A549 (cell line): ENCODE results near the gene POLRMT. TPM values are rescaled to one million over a fixed set of nuclear protein-coding genes. Genes with fewer than 3 reads are reported as not detected.

Experiments
- ATAC-seq, 2 experiments: fragments of 200-7000 bp in 1 of 2; fragments of >200 bp in 1 of 2; cut with Nextera tagmentation in 1 of 2; cut with Tn5 transposase in 1 of 2; 3 replicates each; pipeline versions ENCODE4 v1.8.0 to v1.9.1; 2018 to 2020; ENCODE audit warnings: mild to moderate bottlenecking in 1 of 2, moderate library complexity in 1 of 2
- CTCF ChIA-PET: fragments of 300-600 bp; sonication (Branson Sonifier 250); formaldehyde crosslinking; extraction: SDS; loops from one replicate; lab custom pipeline; 2021; ENCODE audit warnings: antibody characterized with exemption, inconsistent platforms; lab: Yijun Ruan, JAX
- POLR2A ChIA-PET: fragments of 350-600 bp; formaldehyde crosslinking; extraction: SDS; loops from one replicate; lab custom pipeline; 2021; ENCODE audit warnings: antibody characterized with exemption, inconsistent platforms; lab: Yijun Ruan, JAX
- DNase-seq, 2 experiments: peaks; one replicate each; pipeline versions ENCODE4 v3.0.0 to v3.0.0-alpha.2; 2011 to 2016; ENCODE audit warnings: low read depth in 1 of 2, low spot score in 1 of 2
- FAIRE-seq: peaks from 2 replicates; lab custom pipeline; 2011; peaks lifted over from hg19 to GRCh38; lab: Jason Lieb, UNC
- H3K27ac ChIP-seq, 2 experiments: fragments of >200 bp; sonication (Bioruptor Twin); formaldehyde crosslinking; 3 replicates each; pipeline ENCODE4 v1.5.1; 2016 to 2017
- H3K4me1 ChIP-seq: fragments of >200 bp; sonication (Bioruptor Twin); formaldehyde crosslinking; 3 replicates; pipeline ENCODE4 v1.6.1; 2016
- H3K4me2 ChIP-seq: fragments of >200 bp; sonication (Bioruptor Twin); formaldehyde crosslinking; 3 replicates; pipeline ENCODE4 v1.6.1; 2016
- H3K4me3 ChIP-seq: fragments of >200 bp; sonication (Bioruptor Twin); formaldehyde crosslinking; 3 replicates; pipeline ENCODE4 v1.5.1; 2016
- H3K9me3 ChIP-seq: fragments of >200 bp; sonication (Bioruptor Twin); formaldehyde crosslinking; 3 replicates; pipeline ENCODE4 v1.6.1; 2016
- BHLHE40 ChIP-seq: IDR thresholded peaks from 2 replicates; pipeline ENCODE4 v1.6.1; 2012; ENCODE audit warnings: low read depth, low read length, inconsistent platforms
- CBX2 ChIP-seq: fragments of 200-600 bp; sonication (generic); IDR thresholded peaks from 2 replicates; pipeline ENCODE4 v1.6.1; 2016; ENCODE audit warnings: low read depth, mild to moderate bottlenecking, borderline replicate concordance
- EHF ChIP-seq: fragments of 250-450 bp; sonication (Bioruptor Pico); IDR thresholded peaks from 2 replicates; pipeline ENCODE4 v1.5.0; 2020; ENCODE audit warnings: mild to moderate bottlenecking
- FOSL2 ChIP-seq, 2 experiments: fragments of 450-650 bp in 1 of 2; fragments of >200 bp in 1 of 2; sonication (Bioruptor Twin) in 1 of 2; formaldehyde crosslinking; IDR thresholded peaks; 2 replicates each; pipeline versions ENCODE4 v1.5.0 to v1.6.1; 2016 to 2020; ENCODE audit warnings: mild to moderate bottlenecking in 1 of 2, moderate library complexity in 1 of 2
- HDAC2 ChIP-seq: fragments of 200-600 bp; sonication (generic); IDR thresholded peaks from 2 replicates; pipeline ENCODE4 v1.6.1; 2016
- HOXA7 ChIP-seq: fragments of 250-450 bp; sonication (Bioruptor Pico); IDR thresholded peaks from 2 replicates; pipeline ENCODE4 v1.5.0; 2020; ENCODE audit warnings: mild to moderate bottlenecking, moderate library complexity
- HOXB5 ChIP-seq: fragments of 250-450 bp; sonication (Bioruptor Pico); IDR thresholded peaks from 2 replicates; pipeline ENCODE4 v1.5.0; 2020; ENCODE audit warnings: mild to moderate bottlenecking, moderate library complexity
- KDM5A ChIP-seq: fragments of 200-600 bp; sonication (generic); IDR thresholded peaks from 2 replicates; pipeline ENCODE4 v1.6.1; 2016; ENCODE audit warnings: antibody characterized with exemption, mild to moderate bottlenecking
- MAZ ChIP-seq: fragments of 150-350 bp; IDR thresholded peaks from 2 replicates; pipeline ENCODE4 v1.6.1; 2014; ENCODE audit warnings: antibody characterized with exemption, low read depth, low read length, borderline replicate concordance
- MYC ChIP-seq: IDR thresholded peaks from 2 replicates; pipeline ENCODE4 v1.6.1; 2012; ENCODE audit warnings: mild to moderate bottlenecking, inconsistent platforms, low read length, improper control_type of control experiment, borderline replicate concordance
- NFE2L2 ChIP-seq: fragments of 150-350 bp; conservative IDR thresholded peaks from 2 replicates; pipeline ENCODE4 v1.6.1; 2014; ENCODE audit warnings: low read length
- NPAS2 ChIP-seq: fragments of 250-450 bp; sonication (Bioruptor Pico); IDR thresholded peaks from 2 replicates; pipeline ENCODE4 v1.8.0; 2022; ENCODE audit warnings: mild to moderate bottlenecking, moderate library complexity, borderline replicate concordance
- NR3C1 ChIP-seq: fragments of >200 bp; sonication (Bioruptor Twin); formaldehyde crosslinking; IDR thresholded peaks from 3 replicates; pipeline ENCODE4 v1.6.1; 2017
- PHF8 ChIP-seq: fragments of 200-600 bp; sonication (generic); IDR thresholded peaks from 2 replicates; pipeline ENCODE4 v1.6.1; 2016; ENCODE audit warnings: low read depth, mild to moderate bottlenecking, antibody characterized with exemption, moderate library complexity, borderline replicate concordance
- POLR2A ChIP-seq: IDR thresholded peaks from 2 replicates; pipeline ENCODE4 v1.6.1; 2012; ENCODE audit warnings: mild to moderate bottlenecking, low read length
- RARB ChIP-seq: fragments of 250-450 bp; sonication (Bioruptor Pico); IDR thresholded peaks from 2 replicates; pipeline ENCODE4 v1.8.0; 2021; ENCODE audit warnings: mild to moderate bottlenecking, moderate library complexity
- SMC3 ChIP-seq: fragments of >200 bp; sonication (Bioruptor Twin); formaldehyde crosslinking; IDR thresholded peaks from 3 replicates; pipeline ENCODE4 v1.6.1; 2018; ENCODE audit warnings: inconsistent platforms
- TFCP2L1 ChIP-seq: fragments of 250-450 bp; sonication (Bioruptor Pico); IDR thresholded peaks from 2 replicates; pipeline ENCODE4 v1.5.0; 2021; ENCODE audit warnings: mild to moderate bottlenecking
- ZSCAN20 ChIP-seq: fragments of 250-450 bp; sonication (Bioruptor Pico); IDR thresholded peaks from 2 replicates; pipeline ENCODE4 v1.8.0; 2022; ENCODE audit warnings: mild to moderate bottlenecking, moderate library complexity
- WGBS: methylation state at CpG from one replicate; pipeline ENCODE4 v1.1.6; 2017; ENCODE audit errors: missing lambda C conversion rate; 5-methylcytosine and 5-hydroxymethylcytosine counted together
- polyA plus RNA-seq, 4 experiments: library from polyadenylated mRNA; depleted of rRNA in 3 of 4; stranded (reverse); fragments of >200 nt; fragmentation: RNase III in 1 of 4; extraction: RNeasy Plus Mini Kit Qiagen cat#74134 plus additional on column Dnase treatment in 1 of 4; gene quantifications; 2 replicates in 3 of 4; 3 replicates in 1 of 4; pipeline ENCODE4 v1.2.3, GENCODE V29; 2011 to 2017
- TF ChIP-seq, protein P1 (sequence below): fragments of >200 bp; sonication (Bioruptor Twin); formaldehyde crosslinking; IDR thresholded peaks from 2 replicates; pipeline ENCODE4 v1.6.1; 2016
- TF ChIP-seq, protein P2 (sequence below): fragments of 250-450 bp; sonication (Bioruptor Pico); IDR thresholded peaks from 2 replicates; pipeline ENCODE4 v1.5.0; 2021; ENCODE audit warnings: mild to moderate bottlenecking, moderate library complexity, borderline replicate concordance
- TF ChIP-seq, protein P3 (sequence below): fragments of 150-350 bp; IDR thresholded peaks from 2 replicates; pipeline ENCODE4 v1.6.1; 2014; ENCODE audit warnings: low read depth, mild to moderate bottlenecking, low read length
- TF ChIP-seq, protein P4 (sequence below): IDR thresholded peaks from 2 replicates; pipeline ENCODE4 v1.6.1; 2012

POLRMT gene
- polyA plus RNA-seq, 2 of the 4 experiments (the other 2 are of a cell fraction): 41.9 to 68.8 TPM

DNA sequence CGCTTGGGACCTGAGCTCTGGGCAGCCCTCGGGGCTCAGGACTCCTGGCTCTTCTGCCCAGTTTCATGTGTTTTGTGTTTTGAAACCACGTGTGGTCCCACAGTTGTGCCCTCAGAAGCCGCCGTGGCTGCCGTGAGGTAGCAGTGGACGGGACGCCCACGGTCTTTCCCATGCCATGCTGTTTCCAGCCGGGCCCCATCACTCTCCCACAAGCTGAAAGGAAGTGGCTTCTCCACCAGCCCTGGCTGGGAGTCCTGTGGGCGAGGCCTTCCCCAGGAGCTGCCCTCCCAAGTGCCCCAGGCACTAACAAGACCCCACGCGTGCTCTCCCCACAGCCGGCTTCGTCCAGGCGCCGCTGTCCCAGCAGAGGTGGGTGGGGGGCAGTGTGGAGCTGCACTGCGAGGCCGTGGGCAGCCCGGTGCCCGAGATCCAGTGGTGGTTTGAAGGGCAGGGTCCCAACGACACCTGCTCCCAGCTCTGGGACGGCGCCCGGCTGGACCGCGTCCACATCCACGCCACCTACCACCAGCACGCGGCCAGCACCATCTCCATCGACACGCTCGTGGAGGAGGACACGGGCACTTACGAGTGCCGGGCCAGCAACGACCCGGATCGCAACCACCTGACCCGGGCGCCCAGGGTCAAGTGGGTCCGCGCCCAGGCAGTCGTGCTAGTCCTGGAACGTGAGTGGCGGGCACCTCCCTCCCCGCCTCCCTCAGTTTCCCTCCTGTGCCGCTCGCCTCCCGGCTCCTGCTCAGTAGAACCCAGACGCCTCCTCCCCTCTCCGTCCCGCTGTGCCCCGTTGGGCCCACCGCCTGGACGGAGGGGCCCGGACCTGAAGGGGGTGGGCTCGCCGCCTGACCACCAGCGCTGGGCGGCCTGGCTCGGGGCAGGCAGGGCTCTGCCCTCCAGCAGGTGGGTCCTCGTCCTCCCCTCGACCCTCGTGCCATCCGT lies 55.6 kb downstream of the POLRMT start:
- FAIRE-seq (no peak), ATAC-seq (no peak), DNase-seq (no peak)
- 93% methylated on average over 52 of the region's 66 CpGs for WGBS
- H3K4me1 ChIP-seq: peaks cover 32% of the 10 kb centered on the region
- no peaks in the 10 kb centered on the region for H3K9me3 ChIP-seq
- TF ChIP-seq SMC3 (no peak), POLR2A (no peak)
- TF ChIP-seq, protein P1, sequence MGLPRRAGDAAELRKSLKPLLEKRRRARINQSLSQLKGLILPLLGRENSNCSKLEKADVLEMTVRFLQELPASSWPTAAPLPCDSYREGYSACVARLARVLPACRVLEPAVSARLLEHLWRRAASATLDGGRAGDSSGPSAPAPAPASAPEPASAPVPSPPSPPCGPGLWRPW: no peak
- POLR2A ChIA-PET: interaction anchor here (0.7 to 1.5 kb wide), 2 partner anchors 8 to 120 kb away, joined by 3 read pairs; no protein-coding TSS in a partner anchor
- no peak overlapping the region for H3K4me3 ChIP-seq
- no peak overlapping the region for H3K4me2 ChIP-seq
- H3K27ac ChIP-seq: no peak overlapping the region
- CTCF ChIA-PET: interaction anchor here (0.7 to 2.2 kb wide), 4 partner anchors 8 to 102 kb away, joined by 3 to 31 read pairs (median 4); no protein-coding TSS in a partner anchor

DNA sequence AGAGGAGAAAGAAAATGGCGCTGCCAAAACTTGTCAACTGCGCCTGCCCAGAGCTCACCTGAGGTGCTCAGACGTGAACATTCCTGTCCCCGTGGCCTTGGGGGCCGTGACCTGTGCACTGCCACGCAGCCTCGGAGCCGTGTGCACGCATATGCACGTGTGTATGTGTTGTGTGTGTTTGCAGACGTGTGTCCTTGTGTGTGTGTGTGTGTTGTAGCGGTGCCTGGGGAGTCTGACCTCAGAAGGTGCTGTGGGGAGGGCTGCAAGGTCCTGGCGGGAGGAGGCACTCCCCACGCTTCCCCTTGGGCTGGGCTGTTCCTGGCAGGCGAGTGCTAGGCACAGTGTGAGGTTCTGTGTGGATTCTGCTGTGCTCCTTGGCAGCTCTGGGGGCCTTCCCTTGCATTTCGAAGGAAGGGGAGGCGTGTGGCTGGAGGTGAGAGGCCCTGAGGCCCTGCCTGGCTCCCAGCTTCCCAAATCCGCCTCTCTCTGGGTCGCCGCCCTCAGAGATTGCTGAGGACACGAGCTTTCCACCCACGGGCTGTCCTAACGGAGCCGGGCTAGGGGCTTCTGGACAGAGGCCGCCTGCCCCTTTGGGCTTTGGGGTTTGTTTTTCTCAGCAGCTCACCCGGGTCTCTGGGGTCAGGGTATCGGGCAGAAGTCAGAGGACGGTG lies 56.4 kb downstream of the POLRMT start:
- FAIRE-seq (no peak), ATAC-seq (no peak), DNase-seq (no peak)
- no peak overlapping the region for H3K4me3 ChIP-seq
- ChIA-PET CTCF (interaction anchor here (0.7 to 2.7 kb wide), 7 partner anchors 9 to 157 kb away, joined by 3 to 31 read pairs (median 4); partner anchors contain the start of gene CDC34), POLR2A (interaction anchor here (0.7 to 1.5 kb wide), 2 partner anchors 9 to 121 kb away, joined by 3 read pairs; no protein-coding TSS in a partner anchor)
- no peaks in the 10 kb centered on the region for H3K9me3 ChIP-seq
- TF ChIP-seq MYC (no peak), BHLHE40 (no peak), NFE2L2 (no peak)
- H3K27ac ChIP-seq: peak overlapping the region in 1 of 2 experiments; percentile 100; a peak in 2 of 6 replicates
- whole genome bisulfite sequencing: 94% methylated on average over 24 of the region's 28 CpGs
- H3K4me1 ChIP-seq: peaks cover 29% of the 10 kb centered on the region
- peak overlapping the region; percentile 83; the same call in 1 of the 3 replicates for H3K4me2 ChIP-seq

DNA sequence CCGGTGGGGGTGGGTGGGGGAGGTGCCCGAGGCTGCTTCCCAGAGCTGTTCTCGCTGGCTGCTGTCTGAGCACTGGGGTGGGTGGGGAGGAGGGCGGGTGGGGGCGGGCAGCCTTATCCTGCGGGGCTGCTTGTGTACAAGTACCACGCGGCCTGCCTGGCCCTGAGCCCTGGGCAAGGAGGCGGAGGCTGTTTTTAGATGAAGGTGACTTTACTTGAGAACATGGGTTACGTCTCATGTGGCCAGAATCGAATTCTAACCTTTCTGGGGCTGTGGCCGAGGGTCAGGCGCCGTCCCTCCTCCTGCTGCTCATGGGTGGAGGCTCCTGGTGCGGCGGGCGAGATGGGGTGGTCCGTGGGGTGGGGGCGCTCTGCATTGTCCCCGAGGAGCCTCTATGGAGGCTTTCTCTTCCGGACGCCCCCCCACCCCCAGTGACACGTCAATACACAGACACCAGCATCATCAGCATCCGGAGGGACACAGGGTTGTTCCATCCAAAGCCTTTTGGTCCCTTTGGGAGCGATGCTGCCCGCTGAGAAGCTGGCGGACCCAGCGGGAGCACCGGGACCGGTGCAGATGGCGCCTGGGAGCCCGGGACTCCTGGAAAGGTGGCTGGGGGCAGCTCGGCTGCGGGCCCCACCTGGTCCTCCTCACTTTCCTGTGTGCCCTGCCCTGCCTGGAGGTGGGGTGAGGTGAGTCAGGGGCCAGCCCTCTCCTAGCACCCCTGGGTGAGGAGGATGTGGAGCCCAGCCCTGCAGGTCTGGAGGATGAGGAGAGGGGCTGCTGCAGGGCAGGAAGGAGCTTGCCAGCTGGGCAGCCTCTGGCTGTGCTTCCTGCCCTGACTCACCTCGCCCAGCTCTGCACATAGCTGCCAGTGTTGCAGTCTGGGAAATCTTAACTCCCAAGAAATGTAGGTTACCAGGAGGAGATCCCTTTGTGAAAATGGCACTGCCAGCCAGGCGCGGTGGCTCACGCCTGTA lies 57.5 kb downstream of the POLRMT start:
- ATAC-seq: peak; percentile 31 to 41; a peak in 4 of 6 replicates
- H3K9me3 ChIP-seq: no peaks in the 10 kb centered on the region
- no peak for FAIRE-seq
- POLR2A ChIA-PET: interaction anchor here (0.8 to 1.5 kb wide), 3 partner anchors 10 to 57 kb away, joined by 3 to 7 read pairs (median 6); no protein-coding TSS in a partner anchor
- TF ChIP-seq HOXB5 (CRISPR knock-in tag) (no peak), TFCP2L1 (CRISPR knock-in tag) (no peak), EHF (no peak), NPAS2 (CRISPR knock-in tag) (no peak), HDAC2 (no peak), RARB (CRISPR knock-in tag) (no peak), NR3C1 (no peak), PHF8 (no peak), HOXA7 (no peak), FOSL2 (IDR thresholded peaks at IDR 0.05) (no peak), FOSL2 (CRISPR knock-in tag; IDR thresholded peaks at IDR 0.05) (no peak), KDM5A (no peak), POLR2A (no peak), CBX2 (no peak), MAZ (no peak), ZSCAN20 (CRISPR knock-in tag) (no peak)
- TF ChIP-seq, protein P2, sequence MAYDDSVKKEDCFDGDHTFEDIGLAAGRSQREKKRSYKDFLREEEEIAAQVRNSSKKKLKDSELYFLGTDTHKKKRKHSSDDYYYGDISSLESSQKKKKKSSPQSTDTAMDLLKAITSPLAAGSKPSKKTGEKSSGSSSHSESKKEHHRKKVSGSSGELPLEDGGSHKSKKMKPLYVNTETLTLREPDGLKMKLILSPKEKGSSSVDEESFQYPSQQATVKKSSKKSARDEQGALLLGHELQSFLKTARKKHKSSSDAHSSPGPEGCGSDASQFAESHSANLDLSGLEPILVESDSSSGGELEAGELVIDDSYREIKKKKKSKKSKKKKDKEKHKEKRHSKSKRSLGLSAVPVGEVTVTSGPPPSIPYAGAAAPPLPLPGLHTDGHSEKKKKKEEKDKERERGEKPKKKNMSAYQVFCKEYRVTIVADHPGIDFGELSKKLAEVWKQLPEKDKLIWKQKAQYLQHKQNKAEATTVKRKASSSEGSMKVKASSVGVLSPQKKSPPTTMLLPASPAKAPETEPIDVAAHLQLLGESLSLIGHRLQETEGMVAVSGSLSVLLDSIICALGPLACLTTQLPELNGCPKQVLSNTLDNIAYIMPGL: no peak
- TF ChIP-seq, protein P3, sequence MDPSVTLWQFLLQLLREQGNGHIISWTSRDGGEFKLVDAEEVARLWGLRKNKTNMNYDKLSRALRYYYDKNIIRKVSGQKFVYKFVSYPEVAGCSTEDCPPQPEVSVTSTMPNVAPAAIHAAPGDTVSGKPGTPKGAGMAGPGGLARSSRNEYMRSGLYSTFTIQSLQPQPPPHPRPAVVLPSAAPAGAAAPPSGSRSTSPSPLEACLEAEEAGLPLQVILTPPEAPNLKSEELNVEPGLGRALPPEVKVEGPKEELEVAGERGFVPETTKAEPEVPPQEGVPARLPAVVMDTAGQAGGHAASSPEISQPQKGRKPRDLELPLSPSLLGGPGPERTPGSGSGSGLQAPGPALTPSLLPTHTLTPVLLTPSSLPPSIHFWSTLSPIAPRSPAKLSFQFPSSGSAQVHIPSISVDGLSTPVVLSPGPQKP: no peak
- TF ChIP-seq, protein P4, sequence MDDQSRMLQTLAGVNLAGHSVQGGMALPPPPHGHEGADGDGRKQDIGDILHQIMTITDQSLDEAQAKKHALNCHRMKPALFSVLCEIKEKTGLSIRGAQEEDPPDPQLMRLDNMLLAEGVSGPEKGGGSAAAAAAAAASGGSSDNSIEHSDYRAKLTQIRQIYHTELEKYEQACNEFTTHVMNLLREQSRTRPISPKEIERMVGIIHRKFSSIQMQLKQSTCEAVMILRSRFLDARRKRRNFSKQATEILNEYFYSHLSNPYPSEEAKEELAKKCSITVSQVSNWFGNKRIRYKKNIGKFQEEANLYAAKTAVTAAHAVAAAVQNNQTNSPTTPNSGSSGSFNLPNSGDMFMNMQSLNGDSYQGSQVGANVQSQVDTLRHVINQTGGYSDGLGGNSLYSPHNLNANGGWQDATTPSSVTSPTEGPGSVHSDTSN: no peak
- TF ChIP-seq, all 56 proteins: peak for 0
- CTCF ChIA-PET: interaction anchor here (1.0 to 2.7 kb wide), 8 partner anchors 9 to 158 kb away, joined by 3 to 31 read pairs (median 6); partner anchors contain the start of gene CDC34
- H3K4me1 ChIP-seq: peaks cover 29% of the 10 kb centered on the region
- H3K4me2 ChIP-seq: peak overlapping the region; percentile 83
- DNase-seq: no peak
- peak overlapping the region; percentile 49 to 100; a peak in 5 of 6 replicates for H3K27ac ChIP-seq
- H3K4me3 ChIP-seq: peak overlapping the region; percentile 34
- WGBS: 49% methylated on average over 20 of the region's 38 CpGs
